HTR-8/SVneo (cell line): ENCODE measurements around the gene SPOCK1.
A peak's percentile ranks its signal among the peaks of the same experiment; 100 is the strongest.

Experiments
- DNase-seq: peaks from one replicate; pipeline ENCODE4 v3.0.0; 2011; ENCODE audit warnings: low spot score, mixed read lengths; ENCODE audit not compliant: insufficient read length
- FAIRE-seq: peaks from 2 replicates; lab custom pipeline; 2011; peaks lifted over from hg19 to GRCh38; lab: Jason Lieb, UNC

Gene SPOCK1

DNA sequence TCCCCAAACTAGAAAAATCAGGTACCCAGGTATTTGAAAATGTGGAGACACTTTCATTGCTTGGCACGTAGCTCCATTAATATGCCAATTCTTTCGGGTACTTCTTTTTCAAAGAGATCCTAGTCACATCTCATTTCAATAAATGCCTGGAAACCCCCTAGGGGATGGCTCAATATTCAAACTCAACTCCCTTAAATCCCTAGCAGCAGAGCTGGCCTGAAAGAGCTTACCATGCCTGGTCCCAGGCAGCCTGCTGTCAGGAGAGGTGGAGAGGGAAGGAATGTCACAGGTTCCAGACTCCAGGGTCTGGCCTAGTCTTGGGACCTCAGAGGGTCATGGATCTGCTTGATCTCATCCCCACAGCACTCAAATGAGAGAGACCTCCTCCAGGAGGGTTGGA lies 187.1 kb downstream of the SPOCK1 start:
- no peak for DNase-seq
- FAIRE-seq, result no peak

DNA sequence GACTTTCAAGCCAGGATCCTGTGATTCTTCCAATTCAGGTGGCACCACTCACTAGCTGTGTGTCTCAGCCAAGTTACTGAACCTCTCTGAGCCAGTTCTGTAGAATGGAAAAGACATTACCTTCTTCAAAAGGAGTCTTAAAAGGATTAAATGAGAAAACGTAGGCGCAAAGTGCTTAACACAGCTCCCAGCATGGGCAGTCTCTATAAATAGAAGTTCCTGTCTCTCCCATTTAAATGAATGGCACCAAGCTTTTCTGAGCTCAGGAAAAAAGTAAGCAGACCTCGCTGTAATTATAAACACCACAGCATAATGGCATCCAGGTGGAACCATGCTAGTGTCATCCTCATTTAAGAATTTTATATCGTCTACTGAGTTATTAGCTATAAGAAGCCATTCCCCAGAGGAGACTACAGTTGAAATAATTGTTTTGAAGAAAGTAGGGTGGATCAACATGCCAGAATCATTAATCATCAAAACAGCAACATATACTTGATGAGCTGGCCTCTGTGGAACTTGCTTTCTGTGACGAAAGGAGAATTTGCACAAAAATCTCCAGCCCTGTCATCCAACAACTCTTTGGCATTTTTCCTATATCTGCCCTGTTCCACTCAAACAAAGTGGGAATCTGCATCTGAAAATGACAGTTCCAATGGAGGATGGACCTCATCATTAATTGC lies 188.9 kb downstream of the SPOCK1 start:
- DNase-seq (peak; percentile 74), FAIRE-seq (peak; percentile 83)

DNA sequence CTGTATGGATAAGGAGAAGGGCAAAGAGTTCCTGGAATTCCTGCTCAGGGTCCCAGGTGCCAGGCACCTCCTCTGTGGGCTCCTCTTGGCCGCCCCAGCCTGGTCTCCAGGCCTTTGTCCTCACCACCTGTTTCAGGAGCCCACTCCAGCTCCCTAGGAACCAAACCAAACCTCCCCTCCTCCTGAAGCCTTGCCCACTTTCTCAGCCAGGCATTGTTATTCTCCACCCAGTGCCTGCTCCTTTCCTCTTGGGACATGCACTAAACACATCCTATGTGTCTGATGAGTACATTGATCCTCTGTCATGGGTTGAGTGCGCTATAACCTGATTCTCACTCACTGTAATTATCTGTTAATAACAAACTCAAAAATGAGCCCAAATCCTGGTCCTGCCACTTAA lies 189.8 kb downstream of the SPOCK1 start:
- FAIRE-seq (no peak), DNase-seq (no peak)

DNA sequence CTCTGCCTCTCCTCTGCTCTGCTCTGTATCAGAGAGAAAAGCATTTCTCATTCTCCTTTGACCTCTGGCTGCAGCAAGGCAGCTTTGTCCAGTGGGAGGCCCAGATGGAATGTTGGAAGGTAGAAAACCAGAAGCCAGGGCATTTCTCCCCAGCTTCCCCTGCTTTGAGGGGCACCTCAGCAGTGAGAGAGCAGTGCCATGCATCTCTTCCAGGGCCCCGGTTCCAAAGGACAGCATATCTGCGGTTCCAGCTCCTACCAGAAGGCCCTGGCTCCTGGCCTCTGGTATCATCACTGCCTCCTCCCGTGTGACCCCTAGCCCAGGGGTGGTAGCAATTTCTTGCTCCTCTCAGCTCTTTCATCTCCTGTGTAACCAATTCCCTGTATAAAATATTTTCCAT lies 190.8 kb downstream of the SPOCK1 start:
- FAIRE-seq, result no peak

DNA sequence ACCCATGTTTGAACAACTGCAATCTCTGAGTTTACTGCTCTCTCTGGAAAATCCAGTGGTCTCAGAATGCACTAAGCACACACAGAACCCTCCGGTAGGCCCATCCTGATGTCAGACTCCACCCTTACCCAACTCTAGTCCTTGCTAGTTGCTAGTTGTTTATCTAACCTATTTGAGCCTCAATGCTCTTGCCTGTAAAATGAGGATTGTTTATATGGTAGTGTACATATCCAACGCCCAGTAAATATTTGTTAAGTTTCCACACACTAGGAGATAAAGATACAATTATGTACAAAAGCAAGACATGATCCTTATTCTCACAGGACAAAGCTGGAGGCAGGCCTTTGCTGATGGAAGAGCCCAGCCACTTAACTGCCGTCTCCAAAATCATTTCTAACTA lies 192.2 kb downstream of the SPOCK1 start:
- no peak for FAIRE-seq
- DNase-seq, result no peak

More for the DNA sequence above, 190.8 kb downstream of the SPOCK1 start:
- no peak for DNase-seq

DNA sequence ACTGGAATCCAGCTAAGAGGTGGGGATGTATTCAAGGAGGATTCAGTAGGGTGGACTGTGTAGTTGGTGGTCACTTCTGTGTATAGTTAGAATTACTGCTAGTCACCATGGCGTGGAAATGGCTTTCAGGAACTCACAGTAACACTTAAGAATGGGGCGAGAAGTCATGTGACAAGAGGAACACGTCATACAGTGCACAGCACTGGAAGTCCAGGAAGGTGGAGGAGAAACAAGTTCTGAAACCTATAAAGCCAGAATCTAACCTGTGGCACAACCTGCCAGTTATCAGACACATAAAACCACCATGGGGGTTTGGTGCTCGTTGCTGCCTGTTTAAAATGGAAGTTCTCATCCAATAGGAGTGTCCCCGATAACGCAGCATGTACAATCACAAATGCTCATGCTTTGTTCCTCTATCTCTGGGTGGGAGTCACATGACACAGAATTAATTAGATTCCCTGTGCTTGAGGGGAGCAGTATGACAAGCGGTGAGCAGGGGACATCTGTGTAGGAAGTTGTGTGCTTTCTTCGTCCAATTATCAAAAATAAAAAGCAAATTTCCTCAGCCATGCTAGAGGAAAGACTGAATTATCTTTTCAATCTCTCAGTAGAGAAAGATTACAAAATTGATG lies 193.0 kb downstream of the SPOCK1 start:
- DNase-seq (no peak), FAIRE-seq (no peak)

DNA sequence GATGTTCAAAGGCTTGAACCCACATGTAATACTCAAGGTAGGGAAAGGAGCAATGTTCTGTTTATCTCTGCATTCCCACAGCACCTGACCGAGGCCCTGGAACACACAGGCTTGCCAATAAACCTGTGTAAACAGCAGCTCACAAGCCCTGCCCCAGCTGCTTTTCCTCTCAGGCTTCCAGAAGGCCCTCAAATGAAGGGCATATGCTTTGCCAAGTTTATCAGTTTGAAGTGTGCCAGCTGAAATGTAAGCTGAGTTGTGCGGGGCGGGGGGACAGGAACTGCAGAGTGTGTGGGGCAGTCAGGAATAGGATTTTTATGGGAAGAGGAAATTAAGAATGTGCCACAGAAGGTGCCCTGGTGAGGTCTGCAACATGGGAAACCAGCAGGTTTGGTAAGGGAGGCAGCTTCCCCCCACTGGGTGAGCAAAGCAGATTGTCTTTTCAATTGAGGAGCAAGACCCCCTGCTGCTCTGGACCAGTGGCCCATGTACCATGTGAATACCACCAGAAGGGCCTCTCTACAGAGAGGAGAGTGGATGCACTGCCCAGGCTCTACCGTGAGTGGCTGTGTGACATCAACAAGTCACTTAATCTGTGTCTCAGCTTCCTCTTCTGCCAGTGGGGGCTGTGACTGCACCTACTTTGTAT lies 194.8 kb downstream of the SPOCK1 start:
- FAIRE-seq, result no peak
- DNase-seq, result no peak

DNA sequence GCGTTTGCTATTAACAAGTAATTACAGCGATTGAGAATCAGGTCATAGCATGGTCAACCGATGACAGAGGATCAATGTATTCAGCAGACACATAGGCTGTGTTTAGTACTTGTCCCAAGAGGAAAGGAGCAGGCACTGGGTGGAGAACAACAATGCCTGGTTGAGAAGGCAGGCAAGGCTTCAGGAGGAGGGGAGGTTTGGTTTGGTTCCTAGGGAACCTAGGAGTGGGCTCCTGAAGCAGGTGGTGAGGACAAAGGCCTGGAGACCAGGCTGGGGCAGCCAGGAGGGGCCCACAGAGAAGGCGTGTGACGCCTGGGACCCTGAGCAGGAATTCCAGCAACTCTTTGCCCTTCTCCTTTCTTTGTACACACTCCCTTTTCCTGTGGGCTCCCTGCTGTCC lies 195.6 kb downstream of the SPOCK1 start:
- FAIRE-seq, result no peak
- DNase-seq, result no peak

DNA sequence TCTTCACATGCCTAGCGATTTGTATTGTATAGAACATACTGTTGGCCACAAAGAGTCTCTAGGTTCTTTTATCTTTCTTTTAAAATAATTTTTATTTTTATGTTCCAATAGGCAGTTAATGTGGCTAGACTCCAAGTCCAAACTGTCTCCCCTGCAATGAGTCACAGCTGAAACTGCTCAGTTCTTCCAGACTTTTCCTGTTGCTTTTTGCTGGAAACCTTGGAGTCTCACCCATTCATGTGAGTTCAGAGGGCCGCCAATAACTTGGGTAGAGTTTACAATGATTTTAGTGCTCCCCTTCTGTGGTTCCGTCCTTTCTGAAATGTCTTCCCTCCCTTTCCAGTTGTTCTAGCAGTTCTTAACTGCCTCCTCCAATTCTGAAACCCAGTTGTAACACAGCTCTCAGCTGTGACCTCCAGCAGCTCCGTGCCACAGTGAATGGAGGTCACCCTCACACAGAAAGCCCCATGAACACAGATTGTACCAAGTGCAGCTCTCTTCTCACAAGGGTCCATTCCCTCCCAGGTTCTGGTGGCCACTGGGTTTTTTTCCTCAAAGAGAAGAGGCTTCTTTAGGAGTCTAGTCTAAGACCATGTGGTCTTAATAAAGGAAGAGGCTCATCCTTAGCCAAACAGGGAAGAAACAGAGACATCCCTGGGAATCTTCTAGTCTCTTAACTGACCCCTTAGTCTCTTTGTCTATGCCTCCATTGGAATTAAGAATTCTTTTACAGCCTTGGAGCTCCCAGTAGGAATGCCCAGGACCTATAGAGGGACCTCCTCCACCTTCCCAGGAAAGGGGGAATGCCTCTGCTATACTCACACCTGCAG lies 198.5 kb downstream of the SPOCK1 start:
- DNase-seq, result no peak
- FAIRE-seq, result no peak

DNA sequence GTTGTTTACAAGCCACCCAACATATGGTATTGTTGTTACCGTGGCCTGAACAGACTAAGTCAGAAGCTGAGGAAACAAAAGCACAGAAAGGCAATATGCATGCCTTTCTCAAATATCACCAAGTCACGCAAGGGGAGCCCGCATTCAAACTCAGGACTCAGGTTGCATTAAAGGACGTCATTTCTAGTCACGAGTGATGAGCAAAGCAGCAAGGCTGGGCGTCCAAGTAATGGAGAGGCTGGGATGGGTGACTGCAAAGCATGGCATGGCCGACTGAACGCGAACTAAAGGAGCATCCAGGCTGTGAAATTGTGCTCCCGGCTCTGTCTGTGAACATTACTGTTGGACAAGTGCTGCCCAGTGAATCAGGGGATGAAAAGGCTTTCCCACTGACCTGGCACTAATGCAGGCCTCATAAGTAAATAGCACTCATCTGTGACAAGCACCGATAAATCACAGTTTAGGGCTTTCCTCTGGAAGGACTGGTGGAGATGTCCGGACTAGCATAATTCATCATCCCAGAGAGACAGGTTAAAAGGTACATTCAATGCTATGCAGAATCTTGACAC lies 202.8 kb downstream of the SPOCK1 start:
- FAIRE-seq (no peak), DNase-seq (no peak)

DNA sequence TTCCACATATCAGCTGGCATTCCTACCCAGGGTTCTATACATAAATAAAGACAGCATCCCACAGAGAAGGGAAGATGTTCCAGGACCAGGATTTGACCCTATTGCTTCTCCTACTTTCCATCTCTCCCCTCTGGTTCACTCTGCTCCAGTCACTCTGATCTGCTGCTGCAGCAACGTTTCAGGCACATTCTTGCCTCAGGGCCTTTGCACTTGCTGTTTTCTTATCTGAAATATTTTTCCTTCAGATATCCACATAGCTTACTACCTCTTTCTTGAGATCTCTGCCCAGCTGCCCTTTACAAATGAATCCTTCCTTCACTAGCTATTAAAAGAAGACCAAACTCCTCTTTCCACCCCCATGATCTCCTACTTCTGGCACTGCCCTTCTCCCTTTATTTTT lies 204.5 kb downstream of the SPOCK1 start:
- DNase-seq, result no peak
- FAIRE-seq, result no peak

DNA sequence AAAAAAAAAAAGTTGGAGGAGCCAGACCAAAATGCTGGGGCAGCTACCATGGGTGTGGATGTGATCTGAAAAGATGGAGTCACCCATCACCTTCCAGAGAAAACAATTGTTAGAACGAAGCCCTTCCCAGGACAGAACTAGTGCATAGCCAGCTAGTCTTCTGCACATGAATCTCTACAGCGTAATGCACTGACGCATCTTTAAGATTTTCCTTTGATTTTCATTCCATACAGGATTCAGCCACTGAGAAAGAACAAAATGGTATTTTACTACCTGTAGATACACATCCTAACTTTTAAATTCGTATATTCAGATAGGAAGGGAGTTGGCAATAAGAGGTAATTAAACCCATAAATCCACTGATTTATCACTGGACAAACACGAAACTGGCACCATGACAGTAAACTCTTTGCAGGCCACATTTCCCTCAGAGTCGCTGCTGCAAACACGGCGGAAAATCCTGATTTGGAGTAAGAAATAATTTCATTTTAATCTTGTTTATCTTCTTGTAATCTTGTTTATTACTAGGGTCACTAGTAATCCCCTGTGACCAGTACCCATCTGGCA lies 206.6 kb downstream of the SPOCK1 start:
- FAIRE-seq (no peak), DNase-seq (no peak)

DNA sequence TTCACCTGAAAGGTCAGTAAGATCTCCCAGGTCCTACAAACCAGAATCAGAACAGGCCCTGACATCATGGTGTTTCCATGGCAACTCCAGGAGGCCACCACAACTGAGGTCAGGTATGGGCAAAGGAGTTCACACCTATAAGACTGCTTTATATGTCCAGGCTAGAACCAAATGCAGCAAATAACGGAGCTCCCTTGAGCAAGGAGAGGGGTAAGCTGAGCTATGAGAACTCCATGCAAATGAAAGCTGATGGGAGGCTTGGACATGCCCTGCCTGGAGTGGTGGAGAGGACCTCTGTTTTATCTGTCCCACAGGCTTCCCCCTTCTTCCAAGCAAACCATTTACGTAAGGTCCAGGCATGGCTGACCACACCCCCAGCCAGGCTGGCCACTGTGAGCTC lies 207.7 kb downstream of the SPOCK1 start:
- FAIRE-seq, result no peak
- no peak for DNase-seq

DNA sequence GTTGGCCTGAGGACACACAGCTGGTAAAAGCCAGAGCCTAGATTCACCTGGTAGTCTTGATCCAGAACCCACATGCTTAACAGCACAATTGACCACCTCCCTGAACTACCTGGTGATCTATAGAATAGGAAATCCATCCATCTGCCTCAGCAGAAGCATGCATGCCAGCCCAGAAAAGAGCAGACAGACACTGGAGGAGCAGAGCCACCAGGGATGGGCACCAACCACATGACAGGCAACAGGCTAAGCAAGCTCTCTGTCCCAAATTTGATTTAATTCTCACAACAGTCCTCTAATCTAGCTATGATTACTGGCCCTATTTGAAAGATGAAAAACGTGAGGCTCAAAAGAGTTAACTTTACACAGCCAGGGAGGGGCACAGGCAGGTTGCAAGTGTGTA lies 208.1 kb downstream of the SPOCK1 start:
- no peak for FAIRE-seq

DNA sequence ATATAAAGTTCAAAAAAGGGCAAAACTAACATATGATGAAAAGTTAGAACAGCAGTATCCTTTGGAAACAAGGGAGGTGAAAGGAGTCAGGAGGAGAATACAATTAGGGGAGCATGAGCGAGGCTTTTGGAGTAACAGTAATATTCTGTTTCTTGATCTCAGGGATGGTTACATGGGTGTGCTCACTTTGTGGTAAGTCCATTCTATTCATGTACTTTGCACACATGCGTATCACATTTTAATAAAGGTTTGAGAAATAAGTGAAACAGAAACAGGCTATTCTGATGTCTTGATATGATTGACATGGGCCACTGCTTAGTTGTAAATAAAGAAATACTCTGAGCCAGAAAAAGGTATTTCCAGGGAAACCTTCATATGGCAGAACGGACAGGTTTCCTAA lies 208.8 kb downstream of the SPOCK1 start:
- FAIRE-seq (no peak), DNase-seq (no peak)

More for the DNA sequence above, 208.1 kb downstream of the SPOCK1 start:
- DNase-seq, result no peak

DNA sequence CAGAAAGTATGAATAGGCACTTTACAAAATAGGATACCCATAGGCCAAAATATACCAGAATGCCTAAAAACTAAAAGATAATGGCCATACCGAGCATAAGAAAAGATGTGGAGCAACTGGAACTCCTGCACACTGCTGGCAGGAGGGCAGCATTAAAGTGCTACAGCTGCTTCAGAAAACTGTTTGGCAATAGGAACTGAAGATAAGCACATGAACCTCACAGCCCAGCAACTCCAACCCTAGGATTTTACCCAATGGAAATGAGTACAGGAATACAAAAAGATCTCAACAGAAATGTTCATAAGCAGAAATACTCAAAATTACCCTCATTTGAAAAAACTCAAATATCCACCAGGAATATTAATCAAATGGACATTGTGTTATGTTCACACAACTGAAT lies 209.3 kb downstream of the SPOCK1 start:
- no peak for DNase-seq
- no peak for FAIRE-seq

DNA sequence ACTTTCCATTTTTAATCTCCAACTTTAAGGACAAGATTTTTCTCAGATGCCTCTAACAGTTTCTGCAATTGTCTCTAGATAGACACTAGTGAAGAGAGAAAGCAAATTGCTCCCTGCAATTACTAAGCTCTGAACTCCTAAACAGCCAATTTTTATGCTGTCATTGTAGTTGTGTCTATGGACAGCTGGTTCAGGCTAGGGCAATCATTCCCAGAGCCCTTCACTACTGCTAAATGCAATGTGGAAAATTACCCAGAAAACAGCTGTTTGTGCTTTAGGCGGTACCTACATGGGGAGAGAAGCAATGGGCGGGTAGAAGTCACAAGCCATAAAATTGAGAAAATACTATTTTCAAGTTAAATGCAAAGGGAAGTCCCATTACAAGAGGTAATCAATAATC lies 211.6 kb downstream of the SPOCK1 start:
- DNase-seq, result no peak
- FAIRE-seq, result no peak

DNA sequence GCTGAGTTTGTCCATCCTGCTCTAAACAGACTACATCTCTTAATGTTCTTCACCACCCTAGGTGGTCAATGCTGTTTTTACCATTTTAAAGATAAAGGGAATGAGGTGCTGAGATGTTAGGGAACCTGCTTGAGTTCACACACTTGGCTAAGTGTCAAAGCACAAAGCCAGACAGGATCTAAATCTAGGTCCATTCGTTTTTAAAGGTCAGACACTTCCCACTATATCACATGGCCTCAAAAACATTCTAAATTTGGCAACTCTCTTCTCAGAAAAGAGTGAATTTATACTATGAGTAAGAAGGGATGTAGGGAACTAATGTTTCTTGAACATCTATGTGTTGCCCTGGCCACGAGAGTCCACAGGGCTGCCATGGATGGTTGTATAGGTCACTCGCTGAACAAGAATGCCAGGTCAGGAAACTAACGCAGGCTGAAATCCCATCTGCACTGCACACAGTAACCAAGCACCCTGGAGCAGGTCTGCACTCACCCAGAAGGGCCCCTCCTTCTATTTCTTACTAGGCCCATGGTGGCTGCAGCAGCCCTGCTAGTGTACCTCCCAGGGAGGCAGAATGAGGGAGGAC lies 213.0 kb downstream of the SPOCK1 start:
- FAIRE-seq, result no peak
- no peak for DNase-seq

DNA sequence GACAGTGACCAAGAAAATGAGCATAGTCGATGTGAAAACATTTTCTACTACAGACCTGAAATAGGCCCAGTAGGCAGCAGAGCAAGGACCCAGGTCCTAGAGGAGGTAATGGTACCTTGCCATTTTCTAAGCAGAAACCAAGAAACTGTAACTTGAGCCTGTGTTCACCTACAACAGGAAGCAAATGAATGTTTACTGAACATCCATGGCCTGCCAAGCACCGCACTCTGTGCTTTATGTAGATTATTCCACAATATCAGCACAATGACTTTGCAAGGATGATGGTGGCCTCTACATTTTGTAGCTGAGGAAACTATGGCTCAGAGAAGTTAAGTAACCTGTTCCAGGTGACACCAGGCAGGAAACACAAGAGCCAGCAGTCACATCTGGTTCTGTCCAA lies 215.3 kb downstream of the SPOCK1 start:
- DNase-seq (no peak), FAIRE-seq (no peak)

DNA sequence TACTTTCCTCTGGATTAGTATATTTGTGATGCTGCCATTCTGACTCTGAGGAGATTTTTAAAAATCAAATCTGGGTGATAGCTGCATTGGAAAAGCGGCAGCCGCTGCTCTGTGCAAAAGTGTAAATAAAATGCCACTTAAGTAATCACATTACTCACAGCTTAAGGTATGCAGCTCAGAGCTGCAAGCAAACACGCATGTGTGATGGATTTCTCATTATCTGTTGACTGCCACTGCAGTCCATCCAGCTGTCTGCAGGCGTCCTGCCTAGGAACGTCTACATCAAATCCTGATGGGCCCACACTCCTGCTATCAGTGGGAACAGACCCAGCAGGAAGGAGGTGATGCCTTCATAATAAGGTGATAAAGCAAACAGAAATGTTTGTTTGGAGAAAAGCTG lies 216.9 kb downstream of the SPOCK1 start:
- peak; percentile 10 for DNase-seq

More for the DNA sequence above, 216.9 kb downstream of the SPOCK1 start:
- no peak for FAIRE-seq
